Astrocyte (in vitro differentiated cells and primary cell): Measurements from ENCODE around the gene SLC29A3. TPM values are rescaled to one million over a fixed set of nuclear protein-coding genes. Genes with fewer than 3 reads are reported as not detected.

ENCODE experiments used
- DNase-seq: peaks from one replicate; pipeline ENCODE4 v3.0.0-alpha.2; 2010; ENCODE audit warnings: low read depth
- FAIRE-seq: peaks from 2 replicates; lab custom pipeline; 2011; peaks lifted over from hg19 to GRCh38; lab: Jason Lieb, UNC
- H2AFZ ChIP-seq: 2 replicates; pipeline ENCODE4 v1.6.0; 2012; ENCODE audit warnings: low read depth, low read length, inconsistent platforms
- H3K27ac ChIP-seq: 2 replicates; pipeline ENCODE4 v1.5.1; 2011; ENCODE audit warnings: low read depth, low read length, inconsistent platforms
- H3K27me3 ChIP-seq: 2 replicates; pipeline ENCODE4 v1.6.0; 2011; ENCODE audit warnings: low read length, inconsistent platforms; ENCODE audit not compliant: insufficient read depth
- H3K36me3 ChIP-seq: 2 replicates; pipeline ENCODE4 v1.5.1; 2011; ENCODE audit warnings: low read length, inconsistent platforms; ENCODE audit not compliant: insufficient read depth
- H3K4me1 ChIP-seq: 2 replicates; pipeline ENCODE4 v1.5.1; 2011; ENCODE audit warnings: low read length, inconsistent platforms; ENCODE audit not compliant: insufficient read depth
- H3K4me2 ChIP-seq: 2 replicates; pipeline ENCODE4 v1.6.0; 2012; ENCODE audit warnings: low read length, inconsistent platforms
- H3K4me3 ChIP-seq: 2 replicates; pipeline ENCODE4 v1.5.1; 2011; ENCODE audit warnings: low read depth, mild to moderate bottlenecking, low read length, inconsistent platforms; ENCODE audit not compliant: insufficient read depth
- H3K79me2 ChIP-seq: 2 replicates; pipeline ENCODE4 v1.6.0; 2012; ENCODE audit warnings: mild to moderate bottlenecking, low read length, inconsistent platforms; ENCODE audit not compliant: insufficient read depth
- H3K9ac ChIP-seq: 2 replicates; pipeline ENCODE4 v1.6.0; 2012; ENCODE audit warnings: mild to moderate bottlenecking, low read length, inconsistent platforms
- H3K9me3 ChIP-seq: 2 replicates; pipeline ENCODE4 v1.5.1; 2012; ENCODE audit warnings: low read depth, mild to moderate bottlenecking, low read length, inconsistent platforms; ENCODE audit not compliant: insufficient read depth
- H4K20me1 ChIP-seq: 2 replicates; pipeline ENCODE4 v1.6.0; 2012; ENCODE audit warnings: low read length, inconsistent platforms; ENCODE audit not compliant: insufficient read depth
- H3K27ac Mint-ChIP-seq: one replicate; pipeline ENCODE4 v1.8.0; 2021; ENCODE audit warnings: mild to moderate bottlenecking, mixed read lengths; ENCODE audit not compliant: unreplicated experiment
- H3K27me3 Mint-ChIP-seq: one replicate; pipeline ENCODE4 v1.8.0; 2021; ENCODE audit warnings: low read depth, mixed read lengths; ENCODE audit not compliant: unreplicated experiment
- H3K36me3 Mint-ChIP-seq: one replicate; pipeline ENCODE4 v1.8.0; 2021; ENCODE audit warnings: low read depth, mixed read lengths; ENCODE audit not compliant: unreplicated experiment
- H3K4me1 Mint-ChIP-seq: one replicate; pipeline ENCODE4 v1.8.0; 2021; ENCODE audit warnings: low read depth, mixed read lengths; ENCODE audit not compliant: unreplicated experiment
- H3K4me3 Mint-ChIP-seq: one replicate; pipeline ENCODE4 v1.8.0; 2021; ENCODE audit warnings: mild to moderate bottlenecking, moderate library complexity, mixed read lengths; ENCODE audit not compliant: unreplicated experiment
- H3K9me3 Mint-ChIP-seq: one replicate; pipeline ENCODE4 v1.8.0; 2021; ENCODE audit warnings: mild to moderate bottlenecking, mixed read lengths; ENCODE audit not compliant: unreplicated experiment
- EZH2 ChIP-seq: IDR thresholded peaks from 2 replicates; pipeline ENCODE4 v1.6.1; 2012; ENCODE audit warnings: mild to moderate bottlenecking, low read length, inconsistent platforms; ENCODE audit not compliant: insufficient read depth
- total RNA-seq: library from RNA; stranded (reverse); gene quantifications from 2 replicates; pipeline ENCODE4 v1.2.1, GENCODE V29; 2021
- TF ChIP-seq, protein P1 (sequence below): IDR thresholded peaks from 2 replicates; pipeline ENCODE4 v1.5.1; 2011; ENCODE audit warnings: low read depth, mild to moderate bottlenecking, inconsistent platforms, low read length, moderate library complexity; ENCODE audit not compliant: insufficient read depth

Gene SLC29A3
- total RNA-seq, 1 donor from 2014 or later = 3.4 TPM

DNA sequence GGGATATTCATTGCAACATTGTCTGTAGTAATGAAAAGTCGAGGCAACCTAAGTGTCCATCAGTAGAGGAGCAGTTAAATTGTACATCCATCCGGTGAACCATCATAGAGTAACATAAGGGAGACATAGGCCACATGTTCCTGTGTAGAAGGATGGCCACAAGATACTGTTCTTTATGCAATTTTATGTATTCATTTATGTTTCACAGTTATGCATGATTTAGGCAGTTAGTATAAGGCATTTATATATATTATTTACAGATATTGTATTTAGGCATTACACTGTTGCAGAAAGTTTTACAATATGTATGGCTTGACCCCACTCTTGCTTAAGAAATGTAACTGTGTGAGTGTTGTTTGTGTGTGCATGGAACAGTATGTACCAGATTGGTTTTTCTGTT is 41.7 kb downstream of the SLC29A3 start:
- no peak overlapping the region for H3K4me3 Mint-ChIP-seq
- H3K36me3 Mint-ChIP-seq = peaks cover 3% of the 10 kb centered on the region
- Histone ChIP-seq H3K9ac (no peak overlapping the region), H3K27me3 (no peaks in the 10 kb centered on the region), H3K27ac (no peak overlapping the region), H3K79me2 (no peaks in the 10 kb centered on the region), H2AFZ (no peak overlapping the region), H3K9me3 (no peaks in the 10 kb centered on the region), H3K36me3 (no peaks in the 10 kb centered on the region), H4K20me1 (peaks cover 8% of the 10 kb centered on the region), H3K4me1 (peaks cover 7% of the 10 kb centered on the region), H3K4me2 (no peak overlapping the region), H3K4me3 (no peak overlapping the region)
- DNase-seq (no peak), FAIRE-seq (no peak)
- H3K27ac Mint-ChIP-seq = no peak overlapping the region
- peaks cover 15% of the 10 kb centered on the region for H3K27me3 Mint-ChIP-seq
- peaks cover 21% of the 10 kb centered on the region for H3K4me1 Mint-ChIP-seq
- H3K9me3 Mint-ChIP-seq = no peaks in the 10 kb centered on the region
- no peak for TF ChIP-seq EZH2
- TF ChIP-seq, protein P1, sequence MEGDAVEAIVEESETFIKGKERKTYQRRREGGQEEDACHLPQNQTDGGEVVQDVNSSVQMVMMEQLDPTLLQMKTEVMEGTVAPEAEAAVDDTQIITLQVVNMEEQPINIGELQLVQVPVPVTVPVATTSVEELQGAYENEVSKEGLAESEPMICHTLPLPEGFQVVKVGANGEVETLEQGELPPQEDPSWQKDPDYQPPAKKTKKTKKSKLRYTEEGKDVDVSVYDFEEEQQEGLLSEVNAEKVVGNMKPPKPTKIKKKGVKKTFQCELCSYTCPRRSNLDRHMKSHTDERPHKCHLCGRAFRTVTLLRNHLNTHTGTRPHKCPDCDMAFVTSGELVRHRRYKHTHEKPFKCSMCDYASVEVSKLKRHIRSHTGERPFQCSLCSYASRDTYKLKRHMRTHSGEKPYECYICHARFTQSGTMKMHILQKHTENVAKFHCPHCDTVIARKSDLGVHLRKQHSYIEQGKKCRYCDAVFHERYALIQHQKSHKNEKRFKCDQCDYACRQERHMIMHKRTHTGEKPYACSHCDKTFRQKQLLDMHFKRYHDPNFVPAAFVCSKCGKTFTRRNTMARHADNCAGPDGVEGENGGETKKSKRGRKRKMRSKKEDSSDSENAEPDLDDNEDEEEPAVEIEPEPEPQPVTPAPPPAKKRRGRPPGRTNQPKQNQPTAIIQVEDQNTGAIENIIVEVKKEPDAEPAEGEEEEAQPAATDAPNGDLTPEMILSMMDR = no peak

DNA sequence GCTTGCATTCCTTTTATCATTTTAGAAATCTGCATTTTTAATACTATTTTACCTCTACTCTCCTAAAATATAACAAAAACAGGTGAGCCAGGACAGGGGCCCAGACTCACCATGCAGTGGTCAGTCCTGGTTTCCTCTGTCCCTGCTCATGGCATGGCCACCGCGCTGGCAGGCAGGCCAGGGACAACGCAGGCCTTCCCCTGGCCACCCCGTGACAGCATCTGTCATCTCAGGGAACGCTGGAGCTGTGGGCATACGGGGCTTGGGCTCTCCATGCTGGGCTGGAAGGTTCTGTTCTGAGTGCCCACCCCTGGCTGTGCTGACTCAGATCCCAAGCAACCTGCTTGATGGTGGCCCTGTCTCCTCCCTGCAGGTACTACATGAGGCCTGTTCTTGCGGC is 42.5 kb downstream of the SLC29A3 start:
- Histone ChIP-seq H3K36me3 (no peaks in the 10 kb centered on the region), H3K9ac (no peak overlapping the region), H3K9me3 (no peaks in the 10 kb centered on the region), H4K20me1 (peaks cover 8% of the 10 kb centered on the region), H3K4me2 (no peak overlapping the region), H2AFZ (no peak overlapping the region), H3K27me3 (no peaks in the 10 kb centered on the region), H3K4me3 (no peak overlapping the region), H3K79me2 (no peaks in the 10 kb centered on the region), H3K4me1 (peaks cover 7% of the 10 kb centered on the region), H3K27ac (no peak overlapping the region)
- H3K27ac Mint-ChIP-seq = no peak overlapping the region
- H3K27me3 Mint-ChIP-seq = peaks cover 15% of the 10 kb centered on the region
- H3K4me1 Mint-ChIP-seq = peaks cover 18% of the 10 kb centered on the region
- DNase-seq (no peak), FAIRE-seq (no peak)
- peaks cover 3% of the 10 kb centered on the region for H3K36me3 Mint-ChIP-seq
- no peak for TF ChIP-seq EZH2
- TF ChIP-seq, protein P1 = no peak
- H3K4me3 Mint-ChIP-seq = no peak overlapping the region
- H3K9me3 Mint-ChIP-seq = no peaks in the 10 kb centered on the region

GRCh38 chr10:71362141-71362540 is 43.1 kb downstream of the SLC29A3 start:
- H3K9me3 Mint-ChIP-seq = no peaks in the 10 kb centered on the region
- Histone ChIP-seq H3K27me3 (no peaks in the 10 kb centered on the region), H3K36me3 (no peaks in the 10 kb centered on the region), H3K27ac (no peak overlapping the region), H4K20me1 (peaks cover 8% of the 10 kb centered on the region), H3K4me2 (no peak overlapping the region), H3K4me1 (peaks cover 7% of the 10 kb centered on the region), H2AFZ (no peak overlapping the region), H3K9ac (no peak overlapping the region), H3K79me2 (no peaks in the 10 kb centered on the region), H3K9me3 (no peaks in the 10 kb centered on the region), H3K4me3 (no peak overlapping the region)
- TF ChIP-seq EZH2 = no peak
- TF ChIP-seq, protein P1 = no peak
- peaks cover 3% of the 10 kb centered on the region for H3K36me3 Mint-ChIP-seq
- peaks cover 18% of the 10 kb centered on the region for H3K27me3 Mint-ChIP-seq
- FAIRE-seq (no peak), DNase-seq (no peak)
- no peak overlapping the region for H3K27ac Mint-ChIP-seq
- no peak overlapping the region for H3K4me3 Mint-ChIP-seq
- peaks cover 22% of the 10 kb centered on the region for H3K4me1 Mint-ChIP-seq
